NOMO-1 (cell line): ENCODE measurements around the gene SLC35E2B.
"Not testable (repeated sequence)": the region's sequence is repeated elsewhere in the genome, so short reads cannot be mapped to it uniquely, and the experiment has no call there.

Source experiments
- DNase-seq, 2 experiments: peaks; one replicate each; lab custom pipeline; 2025; ENCODE audit not compliant: unreplicated experiment in 2 of 2; lab: John Stamatoyannopoulos, UW

Gene SLC35E2B

GRCh38 chr1:1704284-1704957 is 11.8 kb upstream of the SLC35E2B start:
- not testable (repeated sequence) for DNase-seq

GRCh38 chr1:1703796-1704195 is 11.2 kb upstream of the SLC35E2B start:
- DNase-seq: no peak

GRCh38 chr1:1702506-1702905 is 9.9 kb upstream of the SLC35E2B start:
- not testable (repeated sequence) for DNase-seq

DNA sequence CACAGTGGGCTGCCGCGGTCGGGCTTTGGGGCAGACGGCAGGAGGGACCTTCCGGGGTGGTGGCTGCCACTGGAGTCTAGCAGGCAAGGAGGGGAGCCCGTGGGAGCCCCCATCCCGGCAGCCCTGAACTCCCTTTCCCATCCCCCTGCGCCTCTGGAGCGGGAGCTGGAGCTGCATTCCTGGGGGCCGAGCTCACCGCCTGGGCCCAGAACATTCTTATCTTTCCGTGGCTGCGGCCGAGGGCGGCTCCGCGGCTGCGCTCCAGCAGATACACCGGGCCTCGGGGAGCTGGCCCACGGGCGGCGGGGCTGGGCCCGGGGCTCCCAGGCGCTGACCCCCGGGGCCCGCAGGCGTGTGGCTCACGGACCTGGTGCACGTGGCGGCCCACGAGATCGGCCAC is 8.0 kb upstream of the SLC35E2B start:
- not testable (repeated sequence) for DNase-seq

DNA sequence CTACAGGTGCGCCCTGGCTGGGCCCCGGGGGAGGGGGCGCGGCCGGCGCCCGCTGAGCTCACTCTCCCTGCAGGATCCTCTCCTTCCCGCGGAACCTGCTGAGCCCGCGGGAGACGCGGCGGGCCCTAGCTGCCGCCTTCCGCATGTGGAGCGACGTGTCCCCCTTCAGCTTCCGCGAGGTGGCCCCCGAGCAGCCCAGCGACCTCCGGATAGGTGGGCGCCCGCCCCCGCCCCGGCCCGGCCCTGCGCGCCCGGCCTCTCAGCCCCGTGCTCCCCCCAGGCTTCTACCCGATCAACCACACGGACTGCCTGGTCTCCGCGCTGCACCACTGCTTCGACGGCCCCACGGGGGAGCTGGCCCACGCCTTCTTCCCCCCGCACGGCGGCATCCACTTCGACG is 7.5 kb upstream of the SLC35E2B start:
- not testable (repeated sequence) for DNase-seq

GRCh38 chr1:1699061-1699460 is 6.5 kb upstream of the SLC35E2B start:
- DNase-seq: not testable (repeated sequence)

DNA sequence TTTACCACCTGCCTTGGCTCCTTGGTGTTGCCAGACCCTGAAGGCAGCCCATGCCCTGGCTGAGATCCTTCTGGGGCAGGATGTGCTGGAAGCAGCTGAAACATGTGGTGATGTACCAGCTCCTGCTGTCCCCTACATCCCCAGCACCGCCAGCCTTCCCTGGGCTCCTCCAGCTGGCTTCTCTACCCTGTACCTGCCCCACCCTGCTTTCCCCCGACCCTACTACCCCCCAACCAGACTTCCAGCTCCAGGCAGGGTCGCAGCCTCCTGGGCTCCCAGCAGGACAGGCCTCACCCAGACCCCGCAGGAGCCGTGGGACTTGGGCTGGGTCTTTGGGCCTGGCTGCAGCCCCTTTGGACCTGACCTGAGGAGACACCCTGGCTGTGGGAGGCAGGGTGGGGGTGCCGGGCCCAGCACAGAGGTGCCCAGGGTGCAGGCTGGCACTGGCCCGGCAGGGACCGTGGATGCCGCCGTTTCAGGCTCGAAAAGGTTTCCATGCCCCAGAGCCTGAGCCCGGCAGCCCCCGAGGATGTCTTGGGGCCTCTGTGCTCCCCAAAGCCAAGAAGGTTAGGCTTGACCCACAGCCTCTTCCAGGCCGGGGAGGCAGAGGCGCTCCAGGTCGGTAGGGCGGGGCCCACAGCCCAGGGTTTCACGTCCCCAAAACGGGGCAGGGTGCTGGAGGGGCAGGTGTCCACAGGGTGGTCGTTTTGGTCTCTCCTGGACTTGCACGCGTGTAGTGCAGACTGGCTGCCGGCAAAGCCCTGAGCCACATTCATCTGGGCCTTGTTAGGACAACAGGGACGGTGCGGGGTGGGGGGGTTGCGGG is 5.0 kb upstream of the SLC35E2B start:
- not testable (repeated sequence) for DNase-seq

- not testable (repeated sequence) for DNase-seq
Measured at GRCh38 chr1:1696431-1697357, 4.1 kb upstream of the SLC35E2B start.

- DNase-seq: peak; percentile 20 to 42
Measured at GRCh38 chr1:1692324-1692713, 276 bp downstream of the SLC35E2B start.

DNA sequence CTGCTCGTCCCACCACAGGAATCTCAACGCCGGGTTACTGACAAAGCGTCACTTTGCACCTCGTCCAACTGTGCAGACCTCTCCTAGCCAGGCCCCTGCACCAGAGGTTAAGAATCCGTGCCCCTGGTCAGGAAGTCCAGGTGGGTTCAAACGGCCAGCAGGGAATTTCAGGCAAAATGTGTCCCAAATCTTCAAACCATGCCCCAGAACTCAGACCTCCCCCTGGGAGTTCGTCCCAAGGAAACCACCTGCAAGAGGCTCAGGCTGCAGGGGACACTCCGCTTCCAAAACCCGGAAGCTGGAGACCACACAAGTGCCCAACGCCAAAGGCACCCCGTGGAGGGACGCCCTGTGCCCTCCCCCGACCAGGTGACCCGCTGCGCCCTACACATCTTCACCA is 1.2 kb downstream of the SLC35E2B start:
- not testable (repeated sequence) for DNase-seq

DNA sequence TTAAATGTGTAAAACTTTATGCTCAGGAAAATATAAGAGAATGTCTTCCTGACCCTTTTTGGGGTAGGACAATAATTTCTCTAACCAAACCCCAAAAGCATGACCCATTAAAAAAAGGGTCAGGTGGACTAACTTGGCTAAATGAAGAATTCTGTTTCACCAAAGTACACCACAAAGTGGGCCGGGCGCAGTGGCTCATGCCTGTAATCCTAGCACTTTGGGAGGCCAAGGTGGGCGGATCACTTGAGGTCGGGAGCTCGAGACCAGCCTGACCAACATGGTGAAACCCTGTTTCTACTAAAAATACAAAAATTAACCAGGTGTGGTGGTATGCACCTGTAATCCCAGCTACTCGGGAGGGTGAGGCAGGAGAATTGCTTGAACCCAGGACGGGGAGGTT is 3.1 kb downstream of the SLC35E2B start:
- DNase-seq: not testable (repeated sequence)

- no peak for DNase-seq
Measured at GRCh38 chr1:1687846-1688245, 4.7 kb downstream of the SLC35E2B start.

GRCh38 chr1:1684031-1684681 is 8.4 kb downstream of the SLC35E2B start:
- no peak for DNase-seq

GRCh38 chr1:1683104-1683905 is 9.3 kb downstream of the SLC35E2B start:
- DNase-seq: no peak

GRCh38 chr1:1680912-1681273 is 11.7 kb downstream of the SLC35E2B start:
- no peak for DNase-seq

DNA sequence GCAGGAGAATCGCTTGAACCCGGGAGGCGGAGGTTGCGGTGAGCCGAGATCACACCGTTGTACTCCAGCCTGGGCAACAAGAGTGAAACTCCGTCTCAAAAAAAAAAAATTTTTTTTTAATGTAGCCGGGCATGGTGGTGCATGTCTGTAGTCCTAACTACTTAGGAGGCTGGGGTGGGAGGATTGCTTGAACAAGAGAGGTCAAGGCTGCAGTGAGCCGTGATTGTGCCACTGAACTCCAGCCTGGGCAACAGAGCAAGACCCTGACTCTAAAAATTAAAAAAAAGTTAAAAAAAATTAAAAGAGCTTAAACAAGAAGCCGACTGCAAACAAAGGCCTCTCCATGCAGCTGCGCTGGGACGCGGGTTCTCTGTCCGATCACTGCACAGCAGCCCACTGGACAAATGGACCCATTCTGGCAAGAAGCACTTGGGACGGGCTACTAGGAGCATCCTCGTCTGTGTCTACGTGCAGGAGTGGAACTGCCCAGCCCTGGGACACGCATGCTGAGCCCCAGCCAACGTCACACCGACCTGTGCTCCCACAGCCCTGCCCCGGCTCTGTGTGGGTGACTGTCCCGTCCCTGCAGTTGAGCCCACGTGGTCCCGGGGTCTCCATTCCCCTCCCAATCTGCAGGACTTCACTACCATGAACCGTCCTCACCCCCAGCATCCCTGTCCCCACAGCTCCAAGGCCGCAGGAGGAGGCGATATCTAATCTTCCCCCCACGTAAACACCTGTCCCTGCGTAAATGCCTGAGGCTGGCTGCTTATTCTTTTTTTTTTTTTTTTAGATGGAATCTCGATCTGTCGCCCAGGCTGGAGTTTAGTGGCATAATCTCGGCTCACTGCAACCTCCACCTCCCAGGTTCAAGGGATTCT is 12.3 kb downstream of the SLC35E2B start:
- DNase-seq: no peak

- DNase-seq: no peak
Measured at GRCh38 chr1:1678581-1679380, 13.8 kb downstream of the SLC35E2B start.
